ENCODE results near the gene BRAF.
"Not testable (repeated sequence)": the region's sequence is repeated elsewhere in the genome, so short reads cannot be mapped to it uniquely, and the experiment has no call there.

BRAF gene

GRCh38 chr7:140876519-140877248 lies 48.0 kb downstream of the BRAF start:
- no peak for FAIRE-seq

- no peak for FAIRE-seq
Measured at GRCh38 chr7:140873434-140873833, 51.3 kb downstream of the BRAF start.

- no peak for FAIRE-seq
Measured at GRCh38 chr7:140870003-140870402, 54.7 kb downstream of the BRAF start.

GRCh38 chr7:140869430-140869829 lies 55.3 kb downstream of the BRAF start:
- FAIRE-seq, result no peak

- no peak for FAIRE-seq
Measured at GRCh38 chr7:140867467-140868462, 57.0 kb downstream of the BRAF start.

- no peak for FAIRE-seq
Measured at GRCh38 chr7:140866926-140867325, 57.8 kb downstream of the BRAF start.

- FAIRE-seq, result no peak
Measured at GRCh38 chr7:140864732-140865131, 60.0 kb downstream of the BRAF start.

- no peak for FAIRE-seq
Measured at GRCh38 chr7:140863867-140864266, 60.9 kb downstream of the BRAF start.

GRCh38 chr7:140863184-140863583 lies 61.5 kb downstream of the BRAF start:
- FAIRE-seq, result no peak

GRCh38 chr7:140857048-140857447 lies 67.7 kb downstream of the BRAF start:
- no peak for FAIRE-seq

GRCh38 chr7:140841166-140841715 lies 83.5 kb downstream of the BRAF start:
- no peak for FAIRE-seq

GRCh38 chr7:140831724-140832123 lies 93.0 kb downstream of the BRAF start:
- FAIRE-seq, result no peak

- no peak for FAIRE-seq
Measured at GRCh38 chr7:140829720-140830119, 95.0 kb downstream of the BRAF start.

GRCh38 chr7:140828741-140829140 lies 96.0 kb downstream of the BRAF start:
- FAIRE-seq, result no peak

GRCh38 chr7:140817383-140817782 lies 107.3 kb downstream of the BRAF start:
- FAIRE-seq, result not testable (repeated sequence)

- no peak for FAIRE-seq
Measured at GRCh38 chr7:140810830-140811556, 113.7 kb downstream of the BRAF start.

GRCh38 chr7:140810385-140810784 lies 114.3 kb downstream of the BRAF start:
- FAIRE-seq, result no peak

GRCh38 chr7:140778975-140779374 lies 145.8 kb downstream of the BRAF start:
- no peak for FAIRE-seq

- no peak for FAIRE-seq
Measured at GRCh38 chr7:140778568-140778967, 146.2 kb downstream of the BRAF start.

GRCh38 chr7:140774371-140774770 lies 150.4 kb downstream of the BRAF start:
- FAIRE-seq, result no peak

GRCh38 chr7:140773104-140773503 lies 151.6 kb downstream of the BRAF start:
- FAIRE-seq, result no peak

GRCh38 chr7:140771826-140772225 lies 152.9 kb downstream of the BRAF start:
- FAIRE-seq, result no peak

- FAIRE-seq, result no peak
Measured at GRCh38 chr7:140769852-140770251, 154.9 kb downstream of the BRAF start.
